ENCODE data around the gene AMPD3.

The AMPD3 gene

GRCh38 chr11:10455637-10456487 lies 798 bp downstream of the AMPD3 start:
- TF ChIP-seq CTCF (IDR thresholded peaks at IDR 0.05; ENCODE audit: low read depth, low read length) = no peak
- no peaks in the 10 kb centered on the region for H3K9me3 ChIP-seq
- peaks cover 4% of the 10 kb centered on the region; the same call in 1 of the 2 replicates for H3K4me1 ChIP-seq
- H3K27me3 ChIP-seq = no peaks in the 10 kb centered on the region
- peak overlapping the region; percentile 67 for H3K4me3 ChIP-seq (ENCODE audit: low read depth, low read length)
- no peaks in the 10 kb centered on the region for H3K36me3 ChIP-seq
- peak; percentile 62 for DNase-seq

- peak; percentile 32 for DNase-seq
- Histone ChIP-seq H3K4me3 (ENCODE audit: low read depth, low read length) (peak overlapping the region; percentile 67), H3K4me1 (peaks cover 4% of the 10 kb centered on the region; the same call in 1 of the 2 replicates), H3K36me3 (no peaks in the 10 kb centered on the region), H3K27me3 (no peaks in the 10 kb centered on the region), H3K9me3 (no peaks in the 10 kb centered on the region)
- TF ChIP-seq CTCF (IDR thresholded peaks at IDR 0.05; ENCODE audit: low read depth, low read length) = no peak
Measured at GRCh38 chr11:10456519-10456918, 1.5 kb downstream of the AMPD3 start.

- no peak overlapping the region for H3K4me3 ChIP-seq (ENCODE audit: low read depth, low read length)
Measured at GRCh38 chr11:10457901-10458300, 2.8 kb downstream of the AMPD3 start.

GRCh38 chr11:10459029-10459970 lies 4.2 kb downstream of the AMPD3 start:
- Histone ChIP-seq H3K4me1 (peaks cover 4% of the 10 kb centered on the region; the same call in 1 of the 2 replicates), H3K27me3 (no peaks in the 10 kb centered on the region), H3K36me3 (no peaks in the 10 kb centered on the region), H3K9me3 (no peaks in the 10 kb centered on the region), H3K4me3 (ENCODE audit: low read depth, low read length) (no peak overlapping the region)
- DNase-seq = no peak
- no peak for TF ChIP-seq CTCF (IDR thresholded peaks at IDR 0.05; ENCODE audit: low read depth, low read length)

More at GRCh38 chr11:10457901-10458300, 2.8 kb downstream of the AMPD3 start:
- Histone ChIP-seq H3K36me3 (no peaks in the 10 kb centered on the region), H3K27me3 (no peaks in the 10 kb centered on the region), H3K9me3 (no peaks in the 10 kb centered on the region), H3K4me1 (peaks cover 4% of the 10 kb centered on the region; the same call in 1 of the 2 replicates)
- DNase-seq = no peak
- no peak for TF ChIP-seq CTCF (IDR thresholded peaks at IDR 0.05; ENCODE audit: low read depth, low read length)

- DNase-seq = no peak
- Histone ChIP-seq H3K4me3 (ENCODE audit: low read depth, low read length) (no peak overlapping the region), H3K9me3 (no peaks in the 10 kb centered on the region), H3K27me3 (no peaks in the 10 kb centered on the region), H3K4me1 (no peaks in the 10 kb centered on the region), H3K36me3 (no peaks in the 10 kb centered on the region)
- TF ChIP-seq CTCF (IDR thresholded peaks at IDR 0.05; ENCODE audit: low read depth, low read length) = no peak
Measured at GRCh38 chr11:10460611-10461275, 5.7 kb downstream of the AMPD3 start.

Data from BE2C (cell line).